Measurements from ENCODE around the gene DOCK9. TPM values are rescaled to one million over a fixed set of nuclear protein-coding genes. Genes with fewer than 3 reads are reported as not detected.

Gene DOCK9
- total RNA-seq, 1 donor from 2014 or later = 88.4 TPM

GRCh38 chr13:98809345-98809777 lies 168.5 kb downstream of the DOCK9 start:
- intact Hi-C loops (cut with DNase I) = no loop called here
- no peak for DNase-seq (ENCODE audit: extremely low spot score in 2 of 2)
- H3K4me1 ChIP-seq = no peaks in the 10 kb centered on the region
- no peak overlapping the region for H3K27ac ChIP-seq
- no peak overlapping the region for H3K4me3 ChIP-seq
- TF ChIP-seq POLR2A (IDR thresholded peaks at IDR 0.05) = no peak
- TF ChIP-seq POLR2AphosphoS5 (IDR thresholded peaks at IDR 0.05; ENCODE audit: insufficient read depth in 1 of 2, low read depth in 1 of 2) = no peak
- H3K9me3 ChIP-seq = no peaks in the 10 kb centered on the region
- peaks cover 0 to 13% of the 10 kb centered on the region in 2 donors for H3K36me3 ChIP-seq
- H3K27me3 ChIP-seq = no peaks in the 10 kb centered on the region

GRCh38 chr13:98807774-98808173 lies 170.1 kb downstream of the DOCK9 start:
- no peak for DNase-seq (ENCODE audit: extremely low spot score in 2 of 2)
- H3K27me3 ChIP-seq = no peaks in the 10 kb centered on the region
- TF ChIP-seq POLR2AphosphoS5 (IDR thresholded peaks at IDR 0.05; ENCODE audit: insufficient read depth in 1 of 2, low read depth in 1 of 2) (no peak), CTCF (IDR thresholded peaks at IDR 0.05) (no peak), POLR2A (IDR thresholded peaks at IDR 0.05) (no peak)
- no peak overlapping the region for H3K27ac ChIP-seq
- no peaks in the 10 kb centered on the region for H3K9me3 ChIP-seq
- intact Hi-C loops (cut with DNase I) = no loop called here
- H3K36me3 ChIP-seq = peaks cover 0 to 13% of the 10 kb centered on the region in 2 donors
- H3K4me3 ChIP-seq = no peak overlapping the region
- H3K4me1 ChIP-seq = no peaks in the 10 kb centered on the region

GRCh38 chr13:98804336-98804855 lies 173.5 kb downstream of the DOCK9 start:
- no peaks in the 10 kb centered on the region for H3K9me3 ChIP-seq
- intact Hi-C loops (cut with DNase I) = no loop called here
- TF ChIP-seq POLR2AphosphoS5 (IDR thresholded peaks at IDR 0.05; ENCODE audit: insufficient read depth in 1 of 2, low read depth in 1 of 2) = no peak
- TF ChIP-seq POLR2A (IDR thresholded peaks at IDR 0.05) = no peak
- TF ChIP-seq CTCF (IDR thresholded peaks at IDR 0.05) = no peak
- H3K36me3 ChIP-seq = peaks cover 0 to 13% of the 10 kb centered on the region in 2 donors
- H3K4me3 ChIP-seq = no peak overlapping the region
- H3K4me1 ChIP-seq = no peaks in the 10 kb centered on the region
- DNase-seq (ENCODE audit: extremely low spot score in 2 of 2) = no peak
- H3K27ac ChIP-seq = no peak overlapping the region
- H3K27me3 ChIP-seq = no peaks in the 10 kb centered on the region

- TF ChIP-seq CTCF (IDR thresholded peaks at IDR 0.05) (no peak), POLR2A (IDR thresholded peaks at IDR 0.05) (no peak), POLR2AphosphoS5 (IDR thresholded peaks at IDR 0.05; ENCODE audit: insufficient read depth in 1 of 2, low read depth in 1 of 2) (no peak)
- no peak overlapping the region for H3K27ac ChIP-seq
- no peaks in the 10 kb centered on the region for H3K27me3 ChIP-seq
- peaks cover 0 to 13% of the 10 kb centered on the region in 2 donors for H3K36me3 ChIP-seq
- intact Hi-C loops (cut with DNase I) = no loop called here
- H3K9me3 ChIP-seq = no peaks in the 10 kb centered on the region
- DNase-seq (ENCODE audit: extremely low spot score in 2 of 2) = no peak
- H3K4me1 ChIP-seq = no peaks in the 10 kb centered on the region
- no peak overlapping the region for H3K4me3 ChIP-seq
Measured at GRCh38 chr13:98803921-98804320, 173.9 kb downstream of the DOCK9 start.

GRCh38 chr13:98803111-98803561 lies 174.7 kb downstream of the DOCK9 start:
- TF ChIP-seq POLR2AphosphoS5 (IDR thresholded peaks at IDR 0.05; ENCODE audit: insufficient read depth in 1 of 2, low read depth in 1 of 2) = no peak
- no peak for TF ChIP-seq POLR2A (IDR thresholded peaks at IDR 0.05)
- no peak for TF ChIP-seq CTCF (IDR thresholded peaks at IDR 0.05)
- Histone ChIP-seq H3K4me1 (peaks cover 7% of the 10 kb centered on the region), H3K27me3 (no peaks in the 10 kb centered on the region), H3K27ac (no peak overlapping the region), H3K9me3 (no peaks in the 10 kb centered on the region), H3K4me3 (no peak overlapping the region), H3K36me3 (peaks cover 0 to 13% of the 10 kb centered on the region in 2 donors)
- no peak for DNase-seq (ENCODE audit: extremely low spot score in 2 of 2)
- intact Hi-C loops (cut with DNase I) = no loop called here
